SK-N-MC (cell line): ENCODE results near the gene SDR42E2.

Experiments used
- DNase-seq: peaks from one replicate; pipeline ENCODE4 v3.0.0-alpha.2; 2011; ENCODE audit warnings: low read depth, low spot score
- H3K27ac ChIP-seq: fragments of 200-600 bp; sonication (generic); 2 replicates; pipeline ENCODE4 v1.5.1; 2016; ENCODE audit warnings: mixed run types
- H3K36me3 ChIP-seq: fragments of 200-600 bp; sonication (generic); 2 replicates; pipeline ENCODE4 v1.6.1; 2017; ENCODE audit warnings: antibody characterized with exemption, low read length, mixed read lengths; ENCODE audit not compliant: insufficient read depth
- H3K4me3 ChIP-seq: fragments of 200-600 bp; sonication (generic); 2 replicates; pipeline ENCODE4 v1.5.1; 2016
- H3K9ac ChIP-seq: fragments of 200-600 bp; sonication (generic); 2 replicates; pipeline ENCODE4 v1.8.0; 2017; ENCODE audit warnings: mixed run types, mixed read lengths; ENCODE audit not compliant: insufficient read length
- H3K9me3 ChIP-seq: fragments of 200-600 bp; sonication (generic); 2 replicates; pipeline ENCODE4 v1.6.1; 2017; ENCODE audit warnings: low read depth, mild to moderate bottlenecking, antibody characterized with exemption, low read length, moderate library complexity, mixed read lengths
- EZH2 ChIP-seq: fragments of 200-600 bp; sonication (generic); IDR thresholded peaks from one replicate; pipeline ENCODE4 v1.6.1; 2017; ENCODE audit warnings: antibody characterized with exemption
- FOXP2 ChIP-seq: optimal IDR thresholded peaks from 2 replicates; pipeline ENCODE3; 2011; ENCODE audit warnings: mild to moderate bottlenecking, moderate library complexity; ENCODE audit not compliant: insufficient read depth; ENCODE audit errors: extremely low read length, control extremely low read depth
- POLR2AphosphoS5 ChIP-seq: IDR thresholded peaks from 2 replicates; pipeline ENCODE4 v1.6.1; 2012; ENCODE audit warnings: mild to moderate bottlenecking, low read depth, low read length, borderline replicate concordance

SDR42E2 gene

DNA sequence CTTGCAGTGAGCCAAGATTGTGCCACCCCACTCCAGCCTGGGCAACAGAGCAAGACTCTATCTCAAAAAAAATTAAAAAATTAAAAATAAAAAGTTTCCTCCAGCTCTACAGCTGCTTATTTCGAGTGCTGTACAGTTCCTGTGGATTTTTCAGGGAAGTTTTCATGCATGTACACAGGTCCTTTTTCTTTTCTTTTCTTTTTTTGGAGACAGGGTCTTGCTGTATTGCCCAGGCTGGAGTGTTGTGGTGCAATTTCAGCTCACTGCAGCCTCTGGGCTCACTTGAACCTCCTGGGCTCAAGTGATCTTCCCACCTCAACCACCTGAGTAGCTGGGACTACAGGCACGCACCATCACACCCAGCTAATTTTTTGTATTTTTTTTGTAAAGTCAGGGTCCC is 59.7 kb downstream of the SDR42E2 start:
- TF ChIP-seq POLR2AphosphoS5, result no peak
- no peak for TF ChIP-seq FOXP2
- TF ChIP-seq EZH2, result no peak
- no peaks in the 10 kb centered on the region for H3K36me3 ChIP-seq
- H3K27ac ChIP-seq, result no peak overlapping the region
- no peak for DNase-seq
- no peak overlapping the region for H3K4me3 ChIP-seq
- no peak overlapping the region for H3K9ac ChIP-seq
- H3K9me3 ChIP-seq, result no peaks in the 10 kb centered on the region

DNA sequence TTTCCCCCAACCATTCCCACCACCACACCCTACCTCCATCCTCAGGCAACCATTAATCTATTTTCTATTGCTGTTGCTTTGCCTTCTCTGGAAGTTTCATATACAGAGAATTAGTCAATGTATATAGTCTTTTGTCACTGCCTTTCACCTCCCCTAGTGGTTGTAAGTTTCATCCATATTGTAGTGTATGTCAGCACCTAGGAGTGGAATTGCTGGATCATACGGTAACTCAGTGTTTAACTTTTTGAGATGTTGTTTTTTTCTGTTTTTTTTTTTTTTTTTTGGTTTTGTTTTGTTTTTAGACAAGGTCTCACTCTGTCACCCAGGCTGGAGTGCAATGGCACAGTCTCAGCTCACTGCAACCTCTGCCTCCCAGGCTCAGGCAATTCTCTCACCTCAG is 60.7 kb downstream of the SDR42E2 start:
- no peak overlapping the region for H3K4me3 ChIP-seq
- H3K36me3 ChIP-seq, result no peaks in the 10 kb centered on the region
- DNase-seq, result no peak
- no peak overlapping the region for H3K27ac ChIP-seq
- H3K9me3 ChIP-seq, result no peaks in the 10 kb centered on the region
- TF ChIP-seq EZH2, result no peak
- TF ChIP-seq POLR2AphosphoS5, result no peak
- TF ChIP-seq FOXP2, result no peak
- H3K9ac ChIP-seq, result no peak overlapping the region

- no peak overlapping the region for H3K9ac ChIP-seq
- no peak for DNase-seq
- H3K9me3 ChIP-seq, result no peaks in the 10 kb centered on the region
- H3K36me3 ChIP-seq, result 0 out of 2 replicates have a peak, but pooled peaks cover 3% of the 10 kb centered on the region
- TF ChIP-seq FOXP2 (no peak), EZH2 (no peak), POLR2AphosphoS5 (no peak)
- H3K4me3 ChIP-seq, result no peak overlapping the region
- no peak overlapping the region for H3K27ac ChIP-seq
Observed at GRCh38 chr16:22225060-22225459, 62.8 kb downstream of the SDR42E2 start.

- Histone ChIP-seq H3K9me3 (no peaks in the 10 kb centered on the region), H3K9ac (no peak overlapping the region), H3K36me3 (0 out of 2 replicates have a peak, but pooled peaks cover 3% of the 10 kb centered on the region), H3K4me3 (no peak overlapping the region), H3K27ac (no peak overlapping the region)
- DNase-seq, result no peak
- TF ChIP-seq EZH2 (no peak), POLR2AphosphoS5 (no peak)
Observed at GRCh38 chr16:22229889-22230288, 67.6 kb downstream of the SDR42E2 start.

DNA sequence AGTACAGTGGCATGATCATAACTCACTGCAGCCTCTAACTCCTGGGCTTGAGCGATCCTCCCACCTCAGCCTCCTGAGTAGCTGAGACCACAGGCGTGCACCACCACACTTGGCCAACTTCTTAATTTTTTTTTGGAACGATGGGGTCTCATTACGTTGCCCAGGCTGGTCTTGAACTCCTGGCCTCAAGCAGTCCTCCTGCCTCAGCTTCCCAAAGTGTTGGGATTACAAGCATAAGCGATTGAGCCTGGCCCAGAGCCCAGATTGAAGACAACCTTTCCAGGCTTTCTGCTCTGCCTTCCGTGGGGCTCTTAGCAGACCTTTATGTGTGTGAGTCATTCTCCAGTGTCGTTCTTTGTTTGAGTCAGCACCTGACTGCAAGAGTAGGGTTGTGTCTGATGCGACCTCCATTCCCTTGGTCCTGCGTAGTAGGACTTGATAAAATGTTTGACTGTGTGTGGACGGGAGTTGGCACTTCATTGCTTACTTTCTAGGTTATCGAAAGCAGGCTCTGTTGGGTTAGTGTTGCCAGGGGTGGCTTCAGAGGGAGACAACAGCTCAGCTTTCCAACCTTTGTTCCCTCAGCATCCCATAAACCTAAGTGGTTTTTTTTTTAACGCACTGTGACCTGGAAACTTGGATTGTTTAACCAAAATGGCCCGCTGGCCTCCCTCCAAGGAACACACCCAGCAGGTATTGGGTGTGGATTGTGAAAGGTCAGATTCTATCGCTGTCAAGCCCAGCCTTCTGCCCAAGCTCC is 70.2 kb downstream of the SDR42E2 start:
- Histone ChIP-seq H3K36me3 (0 out of 2 replicates have a peak, but pooled peaks cover 3% of the 10 kb centered on the region), H3K9me3 (no peaks in the 10 kb centered on the region), H3K27ac (no peak overlapping the region), H3K9ac (no peak overlapping the region), H3K4me3 (no peak overlapping the region)
- TF ChIP-seq POLR2AphosphoS5, result no peak
- TF ChIP-seq FOXP2, result no peak
- no peak for DNase-seq

DNA sequence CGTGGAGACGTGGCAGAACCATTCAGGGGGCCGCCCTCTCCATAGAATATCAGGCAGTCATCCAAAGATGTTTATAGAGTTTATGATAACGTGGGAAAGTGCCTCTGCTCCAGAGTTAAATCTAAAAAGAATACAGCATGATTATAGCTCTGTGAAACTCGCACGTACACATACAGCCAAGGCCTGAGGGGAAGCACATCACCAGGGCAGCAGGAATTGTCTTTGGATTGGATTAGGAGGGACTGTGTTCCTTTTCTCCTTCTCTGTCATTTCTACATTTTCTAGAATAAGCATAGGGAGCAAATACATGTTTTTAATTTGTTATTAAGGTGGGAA is 70.7 kb downstream of the SDR42E2 start:
- H3K27ac ChIP-seq, result no peak overlapping the region
- TF ChIP-seq EZH2 (no peak), FOXP2 (no peak), POLR2AphosphoS5 (no peak)
- H3K4me3 ChIP-seq, result no peak overlapping the region
- no peak for DNase-seq
- 0 out of 2 replicates have a peak, but pooled peaks cover 3% of the 10 kb centered on the region for H3K36me3 ChIP-seq
- no peaks in the 10 kb centered on the region for H3K9me3 ChIP-seq
- H3K9ac ChIP-seq, result no peak overlapping the region

- Histone ChIP-seq H3K36me3 (no peaks in the 10 kb centered on the region), H3K9ac (no peak overlapping the region), H3K4me3 (no peak overlapping the region), H3K27ac (no peak overlapping the region), H3K9me3 (no peaks in the 10 kb centered on the region)
- TF ChIP-seq POLR2AphosphoS5, result no peak
- no peak for TF ChIP-seq FOXP2
- TF ChIP-seq EZH2, result no peak
- no peak for DNase-seq
Observed at GRCh38 chr16:22235839-22236745, 73.8 kb downstream of the SDR42E2 start.

- no peak overlapping the region for H3K9ac ChIP-seq
- no peaks in the 10 kb centered on the region for H3K9me3 ChIP-seq
- no peak overlapping the region for H3K4me3 ChIP-seq
- H3K27ac ChIP-seq, result no peak overlapping the region
- no peak for TF ChIP-seq FOXP2
- no peak for TF ChIP-seq EZH2
- TF ChIP-seq POLR2AphosphoS5, result no peak
- DNase-seq, result no peak
- H3K36me3 ChIP-seq, result no peaks in the 10 kb centered on the region
Observed at GRCh38 chr16:22239131-22239805, 77.0 kb downstream of the SDR42E2 start.
